Mesenchymal stem cell (in vitro differentiated cells and primary cell): ENCODE data around the gene CETN2.
A peak's percentile ranks its signal among the peaks of the same experiment; 100 is the strongest.

Experiments used
- DNase-seq: peaks from one replicate; pipeline ENCODE4 v3.0.0-alpha.2; 2013
- H2AFZ ChIP-seq: one replicate; pipeline ENCODE4 v1.6.1; 2013; ENCODE audit warnings: low read depth, mild to moderate bottlenecking, control low read depth, inconsistent platforms, low read length, moderate library complexity
- H2AK5ac ChIP-seq: 2 replicates; pipeline ENCODE4 v1.6.1; 2013; ENCODE audit warnings: low read length, moderate library complexity, mild to moderate bottlenecking, inconsistent platforms; ENCODE audit not compliant: severe bottlenecking
- H2BK120ac ChIP-seq: one replicate; pipeline ENCODE4 v1.6.1; 2013; ENCODE audit warnings: low read depth, mild to moderate bottlenecking, inconsistent platforms, low read length, moderate library complexity
- H2BK12ac ChIP-seq, 2 experiments: one replicate each; pipeline ENCODE4 v1.6.1; 2013; ENCODE audit warnings: inconsistent platforms in 2 of 2, low read length in 2 of 2, mild to moderate bottlenecking in 2 of 2, moderate library complexity in 2 of 2, control low read depth in 1 of 2
- H2BK15ac ChIP-seq: one replicate; pipeline ENCODE4 v1.6.1; 2013; ENCODE audit warnings: mild to moderate bottlenecking, low read depth, inconsistent platforms; ENCODE audit not compliant: poor library complexity, severe bottlenecking
- H2BK5ac ChIP-seq: 2 replicates; pipeline ENCODE4 v1.6.1; 2013; ENCODE audit warnings: low read depth, mild to moderate bottlenecking, low read length, control low read depth, inconsistent platforms; ENCODE audit not compliant: poor library complexity, severe bottlenecking
- H3K14ac ChIP-seq, 2 experiments: one replicate each; pipeline ENCODE4 v1.6.1; 2013; ENCODE audit warnings: inconsistent platforms in 2 of 2, low read length in 2 of 2, control low read depth in 1 of 2, mild to moderate bottlenecking in 1 of 2, moderate library complexity in 1 of 2
- H3K18ac ChIP-seq, 2 experiments: one replicate each; pipeline ENCODE4 v1.6.1; 2013; ENCODE audit warnings: inconsistent platforms in 2 of 2, low read length in 2 of 2, control low read depth in 1 of 2, low read depth in 1 of 2, mild to moderate bottlenecking in 1 of 2
- H3K23ac ChIP-seq, 2 experiments: one replicate each; pipeline ENCODE4 v1.6.1; 2013; ENCODE audit warnings: inconsistent platforms in 2 of 2, low read length in 2 of 2, mild to moderate bottlenecking in 2 of 2, moderate library complexity in 2 of 2, control low read depth in 1 of 2
- H3K27ac ChIP-seq: 2 replicates; pipeline ENCODE4 v1.5.1; 2013; ENCODE audit warnings: mild to moderate bottlenecking, moderate library complexity, low read length, control low read depth, inconsistent platforms; ENCODE audit not compliant: poor library complexity, severe bottlenecking
- H3K27me3 ChIP-seq, 2 experiments: 2 replicates each; pipeline versions ENCODE4 v1.6.1 to v1.7.0; 2013; ENCODE audit warnings: low read length in 2 of 2, mild to moderate bottlenecking in 2 of 2, moderate library complexity in 2 of 2, control low read depth in 1 of 2, inconsistent platforms in 1 of 2; ENCODE audit not compliant: control insufficient read depth in 1 of 2, insufficient read depth in 1 of 2
- H3K36me3 ChIP-seq, 2 experiments: 2 replicates each; pipeline versions ENCODE4 v1.6.1 to v1.7.0; 2013; ENCODE audit warnings: low read length in 2 of 2, control low read depth in 1 of 2, inconsistent platforms in 1 of 2, low read depth in 1 of 2, mild to moderate bottlenecking in 1 of 2; ENCODE audit not compliant: insufficient read depth in 2 of 2, control insufficient read depth in 1 of 2
- H3K4ac ChIP-seq, 2 experiments: one replicate each; pipeline ENCODE4 v1.6.1; 2013; ENCODE audit warnings: inconsistent platforms in 2 of 2, low read length in 2 of 2, mild to moderate bottlenecking in 2 of 2, moderate library complexity in 2 of 2, control low read depth in 1 of 2, low read depth in 1 of 2
- H3K4me1 ChIP-seq: 2 replicates; pipeline ENCODE4 v1.6.1; 2013; ENCODE audit warnings: low read depth, low read length, control low read depth; ENCODE audit not compliant: control insufficient read depth, insufficient read depth
- H3K4me2 ChIP-seq: 2 replicates; pipeline ENCODE4 v1.6.1; 2013; ENCODE audit warnings: low read length, mild to moderate bottlenecking, inconsistent platforms; ENCODE audit not compliant: poor library complexity, severe bottlenecking
- H3K4me3 ChIP-seq, 2 experiments: 2 replicates each; pipeline versions ENCODE4 v1.5.1 to v1.7.0; 2013; ENCODE audit warnings: low read length in 2 of 2, mild to moderate bottlenecking in 2 of 2, control low read depth in 1 of 2, low read depth in 1 of 2; ENCODE audit not compliant: insufficient read depth in 1 of 2
- H3K79me1 ChIP-seq: replicated peaks from 2 replicates; pipeline ENCODE4 v1.6.1; 2013; ENCODE audit warnings: mild to moderate bottlenecking, control low read depth, low read length, inconsistent platforms; ENCODE audit not compliant: poor library complexity, severe bottlenecking
- H3K9ac ChIP-seq: 2 replicates; pipeline ENCODE4 v1.7.0; 2013; ENCODE audit warnings: mild to moderate bottlenecking, low read length, moderate library complexity
- H3K9me3 ChIP-seq: 2 replicates; pipeline ENCODE4 v1.7.0; 2013; ENCODE audit warnings: mild to moderate bottlenecking, low read length; ENCODE audit not compliant: control insufficient read depth
- H4K8ac ChIP-seq: one replicate; pipeline ENCODE4 v1.6.1; 2013; ENCODE audit warnings: inconsistent platforms, mild to moderate bottlenecking, low read length, moderate library complexity
- H4K91ac ChIP-seq: one replicate; pipeline ENCODE4 v1.6.1; 2013; ENCODE audit warnings: mild to moderate bottlenecking, low read length, inconsistent platforms
- WGBS: methylation state at CpG from one replicate; pipeline ENCODE4 v1.1.7; 2013; ENCODE audit warnings: mixed read lengths; 5-methylcytosine and 5-hydroxymethylcytosine counted together

CETN2 gene

DNA sequence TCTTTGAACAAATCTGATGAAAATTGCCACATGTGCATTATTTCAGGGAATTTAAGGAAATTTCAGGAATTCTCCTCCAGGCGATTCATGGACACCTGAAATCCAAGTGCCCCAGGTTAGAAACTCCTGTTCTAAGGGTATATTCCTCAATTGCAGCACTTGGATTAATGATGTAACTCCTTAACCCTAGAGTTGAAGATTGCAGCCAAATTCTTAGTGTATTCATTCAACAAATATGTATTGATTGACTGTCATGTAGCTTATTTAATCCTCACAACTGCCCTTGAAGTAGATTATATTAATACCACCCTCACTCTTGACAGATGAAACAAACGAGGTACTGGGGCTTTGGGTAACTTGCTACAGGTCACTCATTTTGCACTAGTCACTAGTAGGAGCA is 11.3 kb downstream of the CETN2 start:
- no peak overlapping the region for H3K23ac ChIP-seq
- no peaks in the 10 kb centered on the region for H3K4me1 ChIP-seq
- H2BK12ac ChIP-seq: no peak overlapping the region
- H3K27ac ChIP-seq: no peak overlapping the region
- no peak overlapping the region for H2BK120ac ChIP-seq
- H3K36me3 ChIP-seq: no peaks in the 10 kb centered on the region
- H2BK5ac ChIP-seq: no peak overlapping the region
- H3K27me3 ChIP-seq: peaks cover 13 to 38% of the 10 kb centered on the region in 2 experiments
- no peak overlapping the region for H3K18ac ChIP-seq
- no peak overlapping the region for H2AFZ ChIP-seq
- no peak overlapping the region for H4K91ac ChIP-seq
- H3K14ac ChIP-seq: no peak overlapping the region
- no peak overlapping the region for H3K9ac ChIP-seq
- no peak overlapping the region for H4K8ac ChIP-seq
- H2AK5ac ChIP-seq: no peak overlapping the region
- no peak overlapping the region for H2BK15ac ChIP-seq
- H3K4me2 ChIP-seq: no peak overlapping the region
- no peaks in the 10 kb centered on the region for H3K79me1 ChIP-seq
- H3K9me3 ChIP-seq: no peaks in the 10 kb centered on the region
- 43% methylated on average over 2 of the region's 2 CpGs for WGBS
- no peak overlapping the region for H3K4ac ChIP-seq
- no peak for DNase-seq
- H3K4me3 ChIP-seq: no peak overlapping the region

GRCh38 chrX:152818356-152818755 is 12.2 kb downstream of the CETN2 start:
- no peaks in the 10 kb centered on the region for H3K36me3 ChIP-seq
- H3K14ac ChIP-seq: no peak overlapping the region
- H4K8ac ChIP-seq: no peak overlapping the region
- no peak overlapping the region for H3K23ac ChIP-seq
- H2BK5ac ChIP-seq: no peak overlapping the region
- H2BK12ac ChIP-seq: no peak overlapping the region
- no peak overlapping the region for H3K27ac ChIP-seq
- H3K79me1 ChIP-seq: no peaks in the 10 kb centered on the region
- H3K4ac ChIP-seq: no peak overlapping the region
- H3K9ac ChIP-seq: no peak overlapping the region
- 89% methylated on average over 4 of the region's 5 CpGs for WGBS
- H3K9me3 ChIP-seq: no peaks in the 10 kb centered on the region
- no peak overlapping the region for H3K18ac ChIP-seq
- H4K91ac ChIP-seq: no peak overlapping the region
- no peaks in the 10 kb centered on the region for H3K4me1 ChIP-seq
- H3K4me2 ChIP-seq: no peak overlapping the region
- no peak overlapping the region for H3K4me3 ChIP-seq
- no peak overlapping the region for H2BK120ac ChIP-seq
- peaks cover 7 to 38% of the 10 kb centered on the region in 2 experiments for H3K27me3 ChIP-seq
- DNase-seq: no peak
- no peak overlapping the region for H2AK5ac ChIP-seq
- H2AFZ ChIP-seq: no peak overlapping the region
- no peak overlapping the region for H2BK15ac ChIP-seq

DNA sequence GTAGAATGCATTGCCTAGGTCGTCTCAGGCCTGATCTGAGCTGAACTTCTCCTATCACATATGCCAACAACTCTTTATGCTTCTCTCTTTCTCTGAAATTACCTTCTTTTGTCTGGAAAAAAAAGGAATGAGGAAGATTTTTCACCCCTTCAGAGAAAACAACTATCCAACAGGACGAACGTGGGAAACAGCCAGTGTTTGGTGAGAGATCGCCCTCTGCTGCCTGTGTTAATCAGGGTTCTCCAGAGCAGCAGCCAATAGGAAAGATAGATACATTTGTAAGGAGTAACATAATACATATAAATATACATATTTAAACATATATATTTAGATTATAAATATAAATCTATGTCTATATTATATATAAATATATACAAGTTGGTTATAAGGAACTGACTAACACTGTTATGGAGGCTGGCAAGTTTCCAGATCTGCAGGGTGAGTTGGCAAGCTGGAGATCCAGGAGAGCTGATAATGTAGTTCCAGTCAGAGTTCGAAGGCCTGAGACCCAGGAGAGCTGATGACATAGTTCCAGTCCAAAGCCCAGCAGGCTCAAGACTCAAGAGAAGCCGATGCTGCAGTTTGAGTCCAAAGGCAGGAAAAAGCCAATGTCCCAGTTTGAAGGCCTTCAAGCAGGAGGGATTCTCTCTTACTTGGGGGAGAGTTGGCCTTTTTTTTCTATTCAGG is 13.3 kb downstream of the CETN2 start:
- Histone ChIP-seq H3K9me3 (no peaks in the 10 kb centered on the region), H3K4me3 (no peak overlapping the region), H2AK5ac (no peak overlapping the region), H2BK5ac (no peak overlapping the region), H2BK120ac (no peak overlapping the region), H2BK15ac (no peak overlapping the region), H4K8ac (no peak overlapping the region), H3K79me1 (no peaks in the 10 kb centered on the region), H3K27me3 (peaks cover 3 to 38% of the 10 kb centered on the region in 2 experiments), H3K4me2 (no peak overlapping the region), H3K14ac (no peak overlapping the region), H3K18ac (no peak overlapping the region), H3K27ac (no peak overlapping the region), H3K4ac (no peak overlapping the region), H2BK12ac (no peak overlapping the region), H3K23ac (no peak overlapping the region), H3K9ac (no peak overlapping the region), H4K91ac (no peak overlapping the region), H3K4me1 (no peaks in the 10 kb centered on the region), H3K36me3 (no peaks in the 10 kb centered on the region), H2AFZ (no peak overlapping the region)
- 51% methylated on average over 3 of the region's 6 CpGs for WGBS
- DNase-seq: peak; percentile 37

DNA sequence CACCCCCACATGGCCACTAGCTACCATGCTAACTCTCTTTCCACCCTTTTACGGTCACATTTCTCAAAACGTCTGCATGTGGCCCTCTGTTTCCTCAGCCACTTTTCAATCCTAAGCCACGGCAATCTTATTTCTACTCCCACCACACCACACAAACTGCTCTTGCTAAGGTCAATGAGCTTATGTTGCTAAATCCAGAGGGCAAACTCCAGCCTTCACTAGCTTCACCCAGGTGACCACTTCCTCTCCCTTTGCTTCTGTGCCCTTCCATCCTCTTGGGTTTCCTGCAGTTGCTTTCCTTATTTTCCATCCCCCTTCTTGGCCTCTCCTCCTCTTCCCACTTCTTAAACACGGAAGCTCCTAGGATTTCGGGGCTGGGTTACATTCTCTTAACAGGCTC is 16.5 kb downstream of the CETN2 start:
- H3K14ac ChIP-seq: no peak overlapping the region
- WGBS: 82% methylated on average over 5 of the region's 5 CpGs

More for the DNA sequence above, 16.5 kb downstream of the CETN2 start:
- H4K8ac ChIP-seq: no peak overlapping the region
- no peak overlapping the region for H2BK12ac ChIP-seq
- H3K27ac ChIP-seq: no peak overlapping the region
- no peak overlapping the region for H3K9ac ChIP-seq
- H3K4me3 ChIP-seq: no peak overlapping the region
- no peak overlapping the region for H3K18ac ChIP-seq
- no peak overlapping the region for H2BK120ac ChIP-seq
- no peak overlapping the region for H3K4ac ChIP-seq
- no peak overlapping the region for H3K23ac ChIP-seq
- no peak overlapping the region for H2BK5ac ChIP-seq
- no peak for DNase-seq
- H3K79me1 ChIP-seq: no peaks in the 10 kb centered on the region
- no peak overlapping the region for H2AFZ ChIP-seq
- no peak overlapping the region for H4K91ac ChIP-seq
- H3K4me1 ChIP-seq: no peaks in the 10 kb centered on the region
- no peak overlapping the region for H2AK5ac ChIP-seq
- no peaks in the 10 kb centered on the region for H3K36me3 ChIP-seq
- no peaks in the 10 kb centered on the region for H3K9me3 ChIP-seq
- H3K27me3 ChIP-seq: peaks cover 0 to 44% of the 10 kb centered on the region in 2 experiments
- H3K4me2 ChIP-seq: no peak overlapping the region
- no peak overlapping the region for H2BK15ac ChIP-seq
